A549 (cell line): Measurements from ENCODE around the gene LRRC61.

Experiments used
- BHLHE40 ChIP-seq: IDR thresholded peaks from 2 replicates; pipeline ENCODE4 v1.6.1; 2012; ENCODE audit warnings: low read depth, low read length, inconsistent platforms
- CBX8 ChIP-seq: fragments of 200-600 bp; sonication (generic); IDR thresholded peaks from 2 replicates; pipeline ENCODE4 v1.6.1; 2016
- CHD4 ChIP-seq: fragments of 200-600 bp; sonication (generic); IDR thresholded peaks from 2 replicates; pipeline ENCODE4 v1.6.1; 2016; ENCODE audit warnings: antibody characterized with exemption, mild to moderate bottlenecking, borderline replicate concordance
- EHMT2 ChIP-seq: fragments of 200-600 bp; sonication (generic); IDR thresholded peaks from 2 replicates; pipeline ENCODE4 v1.6.1; 2016; ENCODE audit warnings: antibody characterized with exemption, low read depth, mild to moderate bottlenecking, moderate library complexity
- EP300 ChIP-seq, 2 experiments: fragments of >200 bp; sonication (Bioruptor Twin); formaldehyde crosslinking; IDR thresholded peaks; 2 replicates in 1 of 2; 3 replicates in 1 of 2; pipeline ENCODE4 v1.6.1; 2016 to 2017
- MAFK ChIP-seq: fragments of 450-650 bp; IDR thresholded peaks from 2 replicates; pipeline ENCODE4 v1.6.1; 2014; ENCODE audit not compliant: partially characterized antibody
- NFE2L2 ChIP-seq: fragments of 150-350 bp; conservative IDR thresholded peaks from 2 replicates; pipeline ENCODE4 v1.6.1; 2014; ENCODE audit warnings: low read length
- POLR2A ChIP-seq: IDR thresholded peaks from 2 replicates; pipeline ENCODE4 v1.6.1; 2012; ENCODE audit warnings: mild to moderate bottlenecking, low read length
- SMC3 ChIP-seq: fragments of >200 bp; sonication (Bioruptor Twin); formaldehyde crosslinking; IDR thresholded peaks from 3 replicates; pipeline ENCODE4 v1.6.1; 2018; ENCODE audit warnings: inconsistent platforms
- TF ChIP-seq, protein P1 (sequence below): fragments of >200 bp; sonication (Bioruptor Twin); formaldehyde crosslinking; IDR thresholded peaks from 3 replicates; pipeline ENCODE4 v1.5.1; 2016
- TF ChIP-seq, protein P2 (sequence below): fragments of 200-600 bp; sonication (generic); IDR thresholded peaks from 2 replicates; pipeline ENCODE4 v1.6.1; 2016; ENCODE audit warnings: antibody characterized with exemption, mild to moderate bottlenecking, moderate library complexity
- TF ChIP-seq, protein P3 (sequence below): fragments of 450-650 bp; IDR thresholded peaks from 2 replicates; pipeline ENCODE4 v1.6.1; 2014; ENCODE audit warnings: antibody characterized with exemption
- TF ChIP-seq, protein P4 (sequence below): IDR thresholded peaks from 2 replicates; pipeline ENCODE4 v1.6.1; 2012

DNA sequence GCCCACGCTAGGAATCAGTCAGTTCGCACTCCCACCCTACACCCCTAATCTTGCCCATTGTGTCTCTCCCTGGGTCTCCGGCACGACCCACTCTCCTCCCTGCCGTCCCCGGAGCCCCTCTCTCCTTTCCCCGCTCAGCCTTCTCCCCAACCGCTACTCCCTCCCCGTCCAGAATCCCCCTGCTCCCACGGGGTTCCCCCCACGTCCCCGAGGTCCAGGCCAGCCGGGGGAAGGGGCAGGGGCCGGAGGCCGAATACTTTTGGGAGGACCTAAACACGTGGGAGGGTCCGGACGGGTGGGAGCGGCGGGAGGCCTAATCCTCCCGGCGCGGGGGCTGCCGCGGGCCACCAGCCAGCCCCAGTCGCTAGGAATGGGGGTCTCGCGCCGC is 17.7 kb downstream of the LRRC61 start:
- no peak for TF ChIP-seq EP300 (IDR thresholded peaks at IDR 0.05)
- TF ChIP-seq, protein P1, sequence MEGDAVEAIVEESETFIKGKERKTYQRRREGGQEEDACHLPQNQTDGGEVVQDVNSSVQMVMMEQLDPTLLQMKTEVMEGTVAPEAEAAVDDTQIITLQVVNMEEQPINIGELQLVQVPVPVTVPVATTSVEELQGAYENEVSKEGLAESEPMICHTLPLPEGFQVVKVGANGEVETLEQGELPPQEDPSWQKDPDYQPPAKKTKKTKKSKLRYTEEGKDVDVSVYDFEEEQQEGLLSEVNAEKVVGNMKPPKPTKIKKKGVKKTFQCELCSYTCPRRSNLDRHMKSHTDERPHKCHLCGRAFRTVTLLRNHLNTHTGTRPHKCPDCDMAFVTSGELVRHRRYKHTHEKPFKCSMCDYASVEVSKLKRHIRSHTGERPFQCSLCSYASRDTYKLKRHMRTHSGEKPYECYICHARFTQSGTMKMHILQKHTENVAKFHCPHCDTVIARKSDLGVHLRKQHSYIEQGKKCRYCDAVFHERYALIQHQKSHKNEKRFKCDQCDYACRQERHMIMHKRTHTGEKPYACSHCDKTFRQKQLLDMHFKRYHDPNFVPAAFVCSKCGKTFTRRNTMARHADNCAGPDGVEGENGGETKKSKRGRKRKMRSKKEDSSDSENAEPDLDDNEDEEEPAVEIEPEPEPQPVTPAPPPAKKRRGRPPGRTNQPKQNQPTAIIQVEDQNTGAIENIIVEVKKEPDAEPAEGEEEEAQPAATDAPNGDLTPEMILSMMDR: no peak
- TF ChIP-seq POLR2A: no peak
- no peak for TF ChIP-seq EHMT2
- TF ChIP-seq, protein P2, sequence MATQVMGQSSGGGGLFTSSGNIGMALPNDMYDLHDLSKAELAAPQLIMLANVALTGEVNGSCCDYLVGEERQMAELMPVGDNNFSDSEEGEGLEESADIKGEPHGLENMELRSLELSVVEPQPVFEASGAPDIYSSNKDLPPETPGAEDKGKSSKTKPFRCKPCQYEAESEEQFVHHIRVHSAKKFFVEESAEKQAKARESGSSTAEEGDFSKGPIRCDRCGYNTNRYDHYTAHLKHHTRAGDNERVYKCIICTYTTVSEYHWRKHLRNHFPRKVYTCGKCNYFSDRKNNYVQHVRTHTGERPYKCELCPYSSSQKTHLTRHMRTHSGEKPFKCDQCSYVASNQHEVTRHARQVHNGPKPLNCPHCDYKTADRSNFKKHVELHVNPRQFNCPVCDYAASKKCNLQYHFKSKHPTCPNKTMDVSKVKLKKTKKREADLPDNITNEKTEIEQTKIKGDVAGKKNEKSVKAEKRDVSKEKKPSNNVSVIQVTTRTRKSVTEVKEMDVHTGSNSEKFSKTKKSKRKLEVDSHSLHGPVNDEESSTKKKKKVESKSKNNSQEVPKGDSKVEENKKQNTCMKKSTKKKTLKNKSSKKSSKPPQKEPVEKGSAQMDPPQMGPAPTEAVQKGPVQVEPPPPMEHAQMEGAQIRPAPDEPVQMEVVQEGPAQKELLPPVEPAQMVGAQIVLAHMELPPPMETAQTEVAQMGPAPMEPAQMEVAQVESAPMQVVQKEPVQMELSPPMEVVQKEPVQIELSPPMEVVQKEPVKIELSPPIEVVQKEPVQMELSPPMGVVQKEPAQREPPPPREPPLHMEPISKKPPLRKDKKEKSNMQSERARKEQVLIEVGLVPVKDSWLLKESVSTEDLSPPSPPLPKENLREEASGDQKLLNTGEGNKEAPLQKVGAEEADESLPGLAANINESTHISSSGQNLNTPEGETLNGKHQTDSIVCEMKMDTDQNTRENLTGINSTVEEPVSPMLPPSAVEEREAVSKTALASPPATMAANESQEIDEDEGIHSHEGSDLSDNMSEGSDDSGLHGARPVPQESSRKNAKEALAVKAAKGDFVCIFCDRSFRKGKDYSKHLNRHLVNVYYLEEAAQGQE: no peak
- no peak for TF ChIP-seq MAFK
- TF ChIP-seq CHD4: no peak
- TF ChIP-seq NFE2L2: no peak
- no peak for TF ChIP-seq SMC3
- TF ChIP-seq, protein P3, sequence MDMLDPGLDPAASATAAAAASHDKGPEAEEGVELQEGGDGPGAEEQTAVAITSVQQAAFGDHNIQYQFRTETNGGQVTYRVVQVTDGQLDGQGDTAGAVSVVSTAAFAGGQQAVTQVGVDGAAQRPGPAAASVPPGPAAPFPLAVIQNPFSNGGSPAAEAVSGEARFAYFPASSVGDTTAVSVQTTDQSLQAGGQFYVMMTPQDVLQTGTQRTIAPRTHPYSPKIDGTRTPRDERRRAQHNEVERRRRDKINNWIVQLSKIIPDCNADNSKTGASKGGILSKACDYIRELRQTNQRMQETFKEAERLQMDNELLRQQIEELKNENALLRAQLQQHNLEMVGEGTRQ: no peak
- no peak for TF ChIP-seq CBX8
- no peak for TF ChIP-seq BHLHE40
- TF ChIP-seq, protein P4, sequence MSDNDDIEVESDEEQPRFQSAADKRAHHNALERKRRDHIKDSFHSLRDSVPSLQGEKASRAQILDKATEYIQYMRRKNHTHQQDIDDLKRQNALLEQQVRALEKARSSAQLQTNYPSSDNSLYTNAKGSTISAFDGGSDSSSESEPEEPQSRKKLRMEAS: no peak
